BJ (cell line): ENCODE results near the gene OPN4. TPM values are rescaled to one million over a fixed set of nuclear protein-coding genes. Genes with fewer than 3 reads are reported as not detected.

ENCODE experiments used
- CTCF ChIA-PET: fragments of 350-600 bp; formaldehyde crosslinking; extraction: SDS; loops from one replicate; lab custom pipeline; 2021; ENCODE audit warnings: antibody characterized with exemption, inconsistent platforms; lab: Yijun Ruan, JAX
- POLR2A ChIA-PET: fragments of 300-600 bp; sonication (Branson Sonifier 250); formaldehyde crosslinking; extraction: SDS; loops from one replicate; lab custom pipeline; 2021; ENCODE audit warnings: antibody characterized with exemption; lab: Charles Lee
- DNase-seq: peaks from one replicate; pipeline ENCODE4 v3.0.0-alpha.2; 2011; ENCODE audit warnings: low read depth
- H3K27me3 ChIP-seq: 2 replicates; pipeline ENCODE4 v1.6.0; 2011; ENCODE audit warnings: low read length; ENCODE audit not compliant: control insufficient read depth, insufficient read depth
- H3K36me3 ChIP-seq: 2 replicates; pipeline ENCODE4 v1.5.1; 2011; ENCODE audit warnings: low read length; ENCODE audit not compliant: control insufficient read depth, insufficient read depth
- H3K4me3 ChIP-seq: 2 replicates; pipeline ENCODE4 v1.5.1; 2011; ENCODE audit warnings: low read depth, mild to moderate bottlenecking, control low read depth, low read length
- polyA minus RNA-seq: library from RNA; depleted of rRNA, polyadenylated mRNA; stranded (reverse); fragments of >200 nt; gene quantifications from 2 replicates; pipeline ENCODE4 v1.2.3, GENCODE V29; 2011; rRNA and poly(A)+ RNA removed
- polyA plus RNA-seq: library from polyadenylated mRNA; depleted of rRNA; stranded (reverse); fragments of >200 nt; gene quantifications from 2 replicates; pipeline ENCODE4 v1.2.3, GENCODE V29; 2011; rRNA removed
- TF ChIP-seq, protein P1 (sequence below): IDR thresholded peaks from 2 replicates; pipeline ENCODE4 v1.5.1; 2011; ENCODE audit warnings: low read depth, mild to moderate bottlenecking, control low read depth, inconsistent platforms, low read length, moderate library complexity; ENCODE audit not compliant: insufficient read depth

The OPN4 gene, protein sequence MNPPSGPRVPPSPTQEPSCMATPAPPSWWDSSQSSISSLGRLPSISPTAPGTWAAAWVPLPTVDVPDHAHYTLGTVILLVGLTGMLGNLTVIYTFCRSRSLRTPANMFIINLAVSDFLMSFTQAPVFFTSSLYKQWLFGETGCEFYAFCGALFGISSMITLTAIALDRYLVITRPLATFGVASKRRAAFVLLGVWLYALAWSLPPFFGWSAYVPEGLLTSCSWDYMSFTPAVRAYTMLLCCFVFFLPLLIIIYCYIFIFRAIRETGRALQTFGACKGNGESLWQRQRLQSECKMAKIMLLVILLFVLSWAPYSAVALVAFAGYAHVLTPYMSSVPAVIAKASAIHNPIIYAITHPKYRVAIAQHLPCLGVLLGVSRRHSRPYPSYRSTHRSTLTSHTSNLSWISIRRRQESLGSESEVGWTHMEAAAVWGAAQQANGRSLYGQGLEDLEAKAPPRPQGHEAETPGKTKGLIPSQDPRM
- polyA plus RNA-seq (not detected in 2 replicates), polyA minus RNA-seq (not detected in 2 replicates)

DNA sequence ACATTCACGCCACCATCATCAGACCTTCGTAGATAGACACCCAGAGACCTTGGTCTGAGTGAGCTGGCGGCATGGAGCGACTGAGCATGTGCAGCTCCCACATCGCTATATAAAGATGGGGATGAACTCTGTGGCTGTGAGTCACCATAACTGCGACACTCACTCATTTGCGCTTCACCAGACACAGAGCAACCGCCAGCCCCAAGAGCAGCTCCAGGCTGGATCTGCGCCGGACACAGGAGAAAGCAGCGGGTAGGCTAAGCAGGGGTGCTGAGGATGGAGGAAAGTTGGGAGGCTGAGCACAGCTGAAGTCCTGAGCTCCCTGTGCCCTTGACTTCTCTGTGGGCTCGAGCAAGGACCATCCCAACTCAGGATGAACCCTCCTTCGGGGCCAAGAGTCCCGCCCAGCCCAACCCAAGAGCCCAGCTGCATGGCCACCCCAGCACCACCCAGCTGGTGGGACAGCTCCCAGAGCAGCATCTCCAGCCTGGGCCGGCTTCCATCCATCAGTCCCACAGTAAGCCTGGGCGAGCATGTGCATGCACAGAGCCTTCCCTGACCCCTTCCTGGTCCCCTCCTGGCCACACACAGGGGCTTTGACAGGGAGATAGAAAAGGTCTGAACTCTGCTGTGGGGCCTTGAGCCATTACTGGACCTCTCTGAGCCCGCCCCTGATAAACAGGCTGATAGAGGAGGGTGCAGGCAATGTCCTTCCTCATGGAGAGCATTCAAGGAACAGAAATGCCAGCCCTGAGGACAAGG lies at the start of gene OPN4:
TSS of gene OPN4 (plus strand) at position 137 of the 762 bp plus-strand sequence. CDS start at position 374, 237 bp downstream.
- Histone ChIP-seq H3K36me3 (no peaks in the 10 kb centered on the region), H3K4me3 (no peak within 1 kb of the TSS), H3K27me3 (no peaks in the 10 kb centered on the region)
- TF ChIP-seq, protein P1, sequence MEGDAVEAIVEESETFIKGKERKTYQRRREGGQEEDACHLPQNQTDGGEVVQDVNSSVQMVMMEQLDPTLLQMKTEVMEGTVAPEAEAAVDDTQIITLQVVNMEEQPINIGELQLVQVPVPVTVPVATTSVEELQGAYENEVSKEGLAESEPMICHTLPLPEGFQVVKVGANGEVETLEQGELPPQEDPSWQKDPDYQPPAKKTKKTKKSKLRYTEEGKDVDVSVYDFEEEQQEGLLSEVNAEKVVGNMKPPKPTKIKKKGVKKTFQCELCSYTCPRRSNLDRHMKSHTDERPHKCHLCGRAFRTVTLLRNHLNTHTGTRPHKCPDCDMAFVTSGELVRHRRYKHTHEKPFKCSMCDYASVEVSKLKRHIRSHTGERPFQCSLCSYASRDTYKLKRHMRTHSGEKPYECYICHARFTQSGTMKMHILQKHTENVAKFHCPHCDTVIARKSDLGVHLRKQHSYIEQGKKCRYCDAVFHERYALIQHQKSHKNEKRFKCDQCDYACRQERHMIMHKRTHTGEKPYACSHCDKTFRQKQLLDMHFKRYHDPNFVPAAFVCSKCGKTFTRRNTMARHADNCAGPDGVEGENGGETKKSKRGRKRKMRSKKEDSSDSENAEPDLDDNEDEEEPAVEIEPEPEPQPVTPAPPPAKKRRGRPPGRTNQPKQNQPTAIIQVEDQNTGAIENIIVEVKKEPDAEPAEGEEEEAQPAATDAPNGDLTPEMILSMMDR = no peak
- no peak for DNase-seq
- ChIA-PET POLR2A (no interaction called here), CTCF (no interaction called here)

DNA sequence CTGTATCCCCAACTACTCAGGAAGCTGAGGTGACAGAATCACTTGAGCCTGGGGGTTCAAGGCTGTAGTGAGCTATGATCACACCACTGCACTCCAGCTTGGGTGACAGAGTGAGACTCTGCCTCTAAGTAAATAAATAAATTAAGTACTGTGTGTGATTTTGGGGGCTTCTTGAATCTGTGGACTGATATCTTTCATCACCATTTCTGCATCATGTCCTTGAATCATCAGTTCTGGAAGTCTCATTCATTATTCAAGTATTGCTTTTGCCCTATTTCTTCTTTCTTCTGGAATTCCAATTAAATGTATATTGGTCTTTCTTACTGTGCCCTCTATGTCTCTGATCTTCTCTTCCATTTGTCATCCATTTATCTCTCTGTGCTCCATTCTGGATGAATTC lies 46.7 kb upstream of the OPN4 start:
- H3K4me3 ChIP-seq = no peak overlapping the region
- H3K36me3 ChIP-seq = no peaks in the 10 kb centered on the region
- POLR2A ChIA-PET = no interaction called here
- TF ChIP-seq, protein P1 = no peak
- DNase-seq = no peak
- CTCF ChIA-PET = no interaction called here
- H3K27me3 ChIP-seq = no peaks in the 10 kb centered on the region; the same call in 1 of the 2 replicates

DNA sequence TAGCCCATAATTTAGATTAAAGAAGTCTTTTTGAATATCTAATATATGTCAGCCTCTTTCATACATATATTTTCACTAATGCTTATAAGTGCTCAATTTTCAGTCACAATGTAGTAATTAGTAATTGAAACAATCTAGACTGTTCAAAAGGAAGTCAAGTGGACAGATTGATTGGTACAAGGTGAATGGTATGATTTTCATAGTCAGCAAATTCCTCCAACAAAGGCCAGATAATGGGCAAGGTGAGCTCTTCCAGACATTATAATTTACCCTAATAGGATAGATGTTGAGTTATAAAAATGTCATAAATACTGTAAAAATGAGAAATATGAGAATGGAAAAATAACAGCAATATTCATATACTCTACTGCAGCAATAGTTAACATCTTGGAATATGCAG lies 44.4 kb upstream of the OPN4 start:
- Histone ChIP-seq H3K4me3 (no peak overlapping the region), H3K27me3 (no peaks in the 10 kb centered on the region), H3K36me3 (no peaks in the 10 kb centered on the region)
- TF ChIP-seq, protein P1 = no peak
- DNase-seq = no peak
- ChIA-PET CTCF (interaction anchor here (0.6 to 2.1 kb wide), 3 partner anchors 8 to 254 kb away, joined by 3 to 6 read pairs (median 5); no protein-coding TSS in a partner anchor), POLR2A (no interaction called here)

DNA sequence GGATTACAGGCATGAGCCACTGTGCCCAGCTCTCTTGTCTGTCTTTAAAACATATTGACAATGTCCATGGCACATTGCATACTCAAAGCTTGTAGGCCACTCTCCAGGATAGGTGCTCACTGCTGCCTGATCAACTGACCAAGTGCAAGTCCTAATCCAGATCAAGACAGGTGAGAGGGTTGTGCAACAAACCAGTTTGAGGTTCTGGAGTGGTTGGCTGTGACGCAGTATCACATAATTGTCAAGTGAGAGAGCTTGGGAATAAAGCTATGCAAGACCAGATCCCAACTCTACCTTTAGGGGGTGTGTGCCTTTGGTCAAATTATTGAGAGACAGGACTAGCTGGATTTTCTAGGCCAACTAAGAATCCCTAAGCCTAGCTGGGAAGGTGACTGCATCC lies 43.0 kb upstream of the OPN4 start:
- Histone ChIP-seq H3K4me3 (no peak overlapping the region), H3K27me3 (no peaks in the 10 kb centered on the region), H3K36me3 (no peaks in the 10 kb centered on the region)
- CTCF ChIA-PET = interaction anchor here (1.0 to 2.1 kb wide), 4 partner anchors 9 to 26 kb away, joined by 3 to 6 read pairs (median 4); no protein-coding TSS in a partner anchor
- TF ChIP-seq, protein P1 = no peak
- no peak for DNase-seq
- POLR2A ChIA-PET = no interaction called here

DNA sequence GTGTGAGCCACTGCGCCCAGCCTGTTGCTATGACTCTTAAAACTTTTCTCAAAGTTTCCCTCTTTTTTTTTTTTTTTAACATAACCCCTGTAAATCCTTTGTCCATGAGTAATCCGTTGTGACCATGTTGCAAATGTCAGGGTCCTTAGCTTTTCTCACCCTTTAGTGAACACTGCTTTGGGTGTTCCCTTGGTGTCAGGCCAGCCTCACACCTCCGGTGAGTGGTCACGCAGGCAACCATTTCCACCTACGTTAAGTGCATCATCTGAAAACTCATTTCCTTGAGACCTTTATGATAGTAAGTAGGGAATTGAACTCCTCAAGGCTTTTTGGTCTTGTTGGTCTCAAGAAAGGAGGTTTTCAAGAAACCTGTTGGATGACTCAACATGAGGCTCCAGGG lies 41.3 kb upstream of the OPN4 start:
- no peaks in the 10 kb centered on the region for H3K36me3 ChIP-seq
- ChIA-PET CTCF (interaction anchor here (0.5 to 1.2 kb wide), 2 partner anchors 18 to 952 kb away, joined by 3 to 4 read pairs; no protein-coding TSS in a partner anchor), POLR2A (no interaction called here)
- TF ChIP-seq, protein P1 = no peak
- H3K27me3 ChIP-seq = no peaks in the 10 kb centered on the region
- H3K4me3 ChIP-seq = no peak overlapping the region
- DNase-seq = no peak
